ENCODE results near the gene SDHA. TPM values are rescaled to one million over a fixed set of nuclear protein-coding genes. Genes with fewer than 3 reads are reported as not detected.

The SDHA gene
- total RNA-seq, 4 donors from 2014 or later: 59.9 to 70.4 (median 67.8) TPM

DNA sequence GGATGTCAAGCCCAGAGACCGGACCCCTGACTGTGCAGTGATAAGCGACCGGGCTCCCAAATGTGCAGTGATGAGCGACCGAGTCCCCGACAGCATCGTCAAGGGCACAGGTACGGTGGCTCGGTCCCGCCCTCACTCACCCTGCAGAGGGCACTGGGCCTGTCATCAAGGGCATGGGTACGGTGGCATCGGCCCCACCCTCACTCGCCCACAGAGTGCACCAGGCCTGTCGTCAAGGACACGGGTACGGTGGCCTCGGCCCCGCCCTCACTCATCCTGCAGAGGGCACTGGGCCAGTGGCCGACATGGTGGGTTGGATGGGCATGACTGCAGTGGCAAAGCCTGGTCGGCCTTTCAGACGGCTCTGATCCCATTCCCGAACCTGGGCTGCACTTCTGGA lies 36.6 kb upstream of the SDHA start:
- no peak for DNase-seq (ENCODE audit: low spot score in 2 of 2)
- 90 to 95% methylated on average over 20 to 22 of the region's 22 CpGs for WGBS, 2 donors
- H3K4me3 ChIP-seq (ENCODE audit: low read depth, poor library complexity, severe bottlenecking): no peak overlapping the region
- intact Hi-C loops (cut with DNase I; ENCODE audit: low total_unique reads): no loop called here
- TF ChIP-seq, protein P1, sequence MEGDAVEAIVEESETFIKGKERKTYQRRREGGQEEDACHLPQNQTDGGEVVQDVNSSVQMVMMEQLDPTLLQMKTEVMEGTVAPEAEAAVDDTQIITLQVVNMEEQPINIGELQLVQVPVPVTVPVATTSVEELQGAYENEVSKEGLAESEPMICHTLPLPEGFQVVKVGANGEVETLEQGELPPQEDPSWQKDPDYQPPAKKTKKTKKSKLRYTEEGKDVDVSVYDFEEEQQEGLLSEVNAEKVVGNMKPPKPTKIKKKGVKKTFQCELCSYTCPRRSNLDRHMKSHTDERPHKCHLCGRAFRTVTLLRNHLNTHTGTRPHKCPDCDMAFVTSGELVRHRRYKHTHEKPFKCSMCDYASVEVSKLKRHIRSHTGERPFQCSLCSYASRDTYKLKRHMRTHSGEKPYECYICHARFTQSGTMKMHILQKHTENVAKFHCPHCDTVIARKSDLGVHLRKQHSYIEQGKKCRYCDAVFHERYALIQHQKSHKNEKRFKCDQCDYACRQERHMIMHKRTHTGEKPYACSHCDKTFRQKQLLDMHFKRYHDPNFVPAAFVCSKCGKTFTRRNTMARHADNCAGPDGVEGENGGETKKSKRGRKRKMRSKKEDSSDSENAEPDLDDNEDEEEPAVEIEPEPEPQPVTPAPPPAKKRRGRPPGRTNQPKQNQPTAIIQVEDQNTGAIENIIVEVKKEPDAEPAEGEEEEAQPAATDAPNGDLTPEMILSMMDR (IDR thresholded peaks at IDR 0.05): no peak
- TF ChIP-seq POLR2A (IDR thresholded peaks at IDR 0.05): no peak

- DNase-seq (ENCODE audit: low spot score in 2 of 2): no peak
- intact Hi-C loops (cut with DNase I; ENCODE audit: low total_unique reads): no loop called here
- WGBS, 2 donors: 94 to 98% methylated on average over 12 of the region's 12 CpGs
- H3K4me3 ChIP-seq (ENCODE audit: low read depth, poor library complexity, severe bottlenecking): no peak overlapping the region
- TF ChIP-seq, protein P1 (IDR thresholded peaks at IDR 0.05): no peak
- TF ChIP-seq POLR2A (IDR thresholded peaks at IDR 0.05): no peak
These were observed 36.0 kb upstream of the SDHA start for GRCh38 chr5:182126-182525.

GRCh38 chr5:184471-184870 lies 33.6 kb upstream of the SDHA start:
- DNase-seq (ENCODE audit: low spot score in 2 of 2): no peak
- intact Hi-C loops (cut with DNase I; ENCODE audit: low total_unique reads): no loop called here
- no peak for TF ChIP-seq POLR2A (IDR thresholded peaks at IDR 0.05)
- TF ChIP-seq, protein P1 (IDR thresholded peaks at IDR 0.05): no peak
- WGBS, 2 donors: 54 to 56% methylated on average over 7 of the region's 7 CpGs
- no peak overlapping the region for H3K4me3 ChIP-seq (ENCODE audit: low read depth, poor library complexity, severe bottlenecking)

GRCh38 chr5:185095-186070 lies 32.7 kb upstream of the SDHA start:
- whole genome bisulfite sequencing, 2 donors: 81 to 87% methylated on average over 21 of the region's 21 CpGs
- no peak overlapping the region for H3K4me3 ChIP-seq (ENCODE audit: low read depth, poor library complexity, severe bottlenecking)
- no peak for DNase-seq (ENCODE audit: low spot score in 2 of 2)
- TF ChIP-seq, protein P1 (IDR thresholded peaks at IDR 0.05): no peak
- no peak for TF ChIP-seq POLR2A (IDR thresholded peaks at IDR 0.05)
- intact Hi-C loops (cut with DNase I; ENCODE audit: low total_unique reads): no loop called here

- 88 to 91% methylated on average over 24 to 27 of the region's 28 CpGs for WGBS, 2 donors
- intact Hi-C loops (cut with DNase I; ENCODE audit: low total_unique reads): no loop called here
- TF ChIP-seq, protein P1 (IDR thresholded peaks at IDR 0.05): no peak
- no peak for TF ChIP-seq POLR2A (IDR thresholded peaks at IDR 0.05)
These were observed 31.8 kb upstream of the SDHA start for GRCh38 chr5:186091-187041.

More at GRCh38 chr5:186091-187041, 31.8 kb upstream of the SDHA start:
- no peak for DNase-seq (ENCODE audit: low spot score in 2 of 2)
- no peak overlapping the region for H3K4me3 ChIP-seq (ENCODE audit: low read depth, poor library complexity, severe bottlenecking)

Data from lower leg skin (tissue), 4 donors.